Heart left ventricle (tissue), 13 donors: ENCODE measurements around the gene FHIP1A.

Experiments
- CTCF ChIP-seq, 12 donors: fragments of 200-600 bp; sonication (generic) in 4 of 12; IDR thresholded peaks; one replicate each; pipeline versions ENCODE4 v1.5.0 to v1.8.0; 2018 to 2022; ENCODE audit warnings: antibody characterized with exemption in 12 of 12, mild to moderate bottlenecking in 5 of 12
- POLR2A ChIP-seq, 2 donors: fragments of 450-650 bp; IDR thresholded peaks; one replicate each; pipeline ENCODE4 v1.6.1; 2017; ENCODE audit warnings: antibody characterized with exemption in 2 of 2, mild to moderate bottlenecking in 2 of 2, moderate library complexity in 2 of 2
- donor health status: ischemic (EF 13 %, LVEDD 7.1; RV severe dilation, severe dysfunction).
- donor health status: DM: no; HTN: yes; CAD: no.
- donor health status: DM: no; HTN: no; CAD: no.
- donor health status: ischemic (EF 25% LVEDD 6.9; RV normal size, moderate dysfunction).
- donor health status: ischemic (EF 25% LVEDD 5.7; RV mildly dilated, moderate dysfunction).
- donor health status: ischemic (EF 35%, LVEDD 5.7; RV mildly dilated, moderate dysfunction).
- donor health status: nonischemic (EF 11% LVEDD 7.7; RV severe dilation, severe dysfunction).
- donor health status: DM: yes; HTN: yes; CAD: no.
- donor health status: PGD.
- donor health status: ischemic (EF 29% LVEDD 5.4; RV normal size, mild dysfunction).
- donor health status: nonischemic (EF 23%, LVEDD 6.1; RV moderate dilation, normal function).

- TF ChIP-seq CTCF (IDR thresholded peaks at IDR 0.05): no peak
- TF ChIP-seq POLR2A (IDR thresholded peaks at IDR 0.05): no peak
Observed at GRCh38 chr4:151443247-151443646, 34.3 kb downstream of the FHIP1A start.
